GM12878 (cell line): ENCODE measurements around the gene MRNIP. TPM values are rescaled to one million over a fixed set of nuclear protein-coding genes. Genes with fewer than 3 reads are reported as not detected.

Experiments used
- ATAC-seq: fragments of 200-7000 bp; cut with Tn5 transposase; 3 replicates; pipeline ENCODE4 v1.9.1; 2020; ENCODE audit warnings: mild to moderate bottlenecking, moderate library complexity
- BruUV-seq: library from RNA; stranded (reverse); fragments of 400-500 nt; replicated peaks from 2 replicates; lab custom pipeline; 2021; lab: Mats Ljungman, UMichigan
- CTCF ChIA-PET: fragments of 300-600 bp; sonication (Branson Sonifier 250); formaldehyde crosslinking; extraction: SDS; loops from one replicate; lab custom pipeline; 2021; ENCODE audit warnings: inconsistent platforms; lab: Yijun Ruan, JAX
- POLR2A ChIA-PET: fragments of 350-600 bp; formaldehyde crosslinking; extraction: SDS; loops from one replicate; lab custom pipeline; 2021; ENCODE audit warnings: inconsistent platforms; lab: Charles Lee
- RAD21 ChIA-PET: fragments of 300-600 bp; sonication (Branson Sonifier 250); formaldehyde crosslinking; loops from one replicate; lab custom pipeline; 2023; ENCODE audit warnings: antibody characterized with exemption; ENCODE audit not compliant: unreplicated experiment; lab: Charles Lee
- SMC1A ChIA-PET: fragments of 300-600 bp; sonication (Branson Sonifier 250); formaldehyde crosslinking; loops from one replicate; lab custom pipeline; 2023; ENCODE audit not compliant: unreplicated experiment, uncharacterized antibody; lab: Charles Lee
- DNase-seq: peaks from one replicate; pipeline ENCODE4 v3.0.0-alpha.2; 2011; ENCODE audit warnings: low read depth, low spot score
- FAIRE-seq: peaks from 3 replicates; lab custom pipeline; 2011; peaks lifted over from hg19 to GRCh38; lab: Jason Lieb, UNC
- H2AFZ ChIP-seq: 2 replicates; pipeline ENCODE4 v1.6.0; 2011; ENCODE audit warnings: low read depth, low read length, control low read depth; ENCODE audit not compliant: control insufficient read depth
- H3K27ac ChIP-seq: 2 replicates; pipeline ENCODE4 v1.5.1; 2011; ENCODE audit warnings: control low read depth; ENCODE audit not compliant: control insufficient read depth, insufficient read depth
- H3K27me3 ChIP-seq, 2 experiments: replicated peaks in 1 of 2; 2 replicates each; pipeline versions ENCODE4 v1.6.0 to v1.6.1; 2011; ENCODE audit warnings: low read length in 1 of 2; ENCODE audit not compliant: control insufficient read depth in 2 of 2, insufficient read depth in 2 of 2
- H3K36me3 ChIP-seq, 2 experiments: 2 replicates each; pipeline ENCODE4 v1.5.1; 2011; ENCODE audit warnings: low read length in 1 of 2; ENCODE audit not compliant: control insufficient read depth in 2 of 2, insufficient read depth in 2 of 2
- H3K4me1 ChIP-seq: 2 replicates; pipeline ENCODE4 v1.6.1; 2011; ENCODE audit warnings: mild to moderate bottlenecking, low read length, moderate library complexity, mixed read lengths; ENCODE audit not compliant: control insufficient read depth, insufficient read depth
- H3K4me2 ChIP-seq: 2 replicates; pipeline ENCODE4 v1.6.0; 2011; ENCODE audit warnings: control low read depth; ENCODE audit not compliant: control insufficient read depth, insufficient read depth
- H3K4me3 ChIP-seq: fragments of 200-600 bp; sonication (generic); 2 replicates; pipeline ENCODE4 v1.5.1; 2016
- H3K79me2 ChIP-seq: 2 replicates; pipeline ENCODE4 v1.6.0; 2011; ENCODE audit warnings: low read length; ENCODE audit not compliant: control insufficient read depth, insufficient read depth
- H3K9ac ChIP-seq: 2 replicates; pipeline ENCODE4 v1.8.0; 2011; ENCODE audit warnings: low read length, control low read depth, mixed read lengths; ENCODE audit not compliant: control insufficient read depth, insufficient read depth
- H3K9me3 ChIP-seq: replicated peaks from 3 replicates; pipeline ENCODE4 v1.5.1; 2011; ENCODE audit warnings: mild to moderate bottlenecking, low read length; ENCODE audit not compliant: control insufficient read depth, insufficient read depth
- H4K20me1 ChIP-seq: 2 replicates; pipeline ENCODE4 v1.6.0; 2011; ENCODE audit not compliant: control insufficient read depth, insufficient read depth
- CHD1 ChIP-seq: IDR thresholded peaks from 2 replicates; pipeline ENCODE4 v1.6.1; 2012; ENCODE audit warnings: low read depth, low read length, improper control_type of control experiment
- GATAD2B ChIP-seq: fragments of 450-650 bp; conservative IDR thresholded peaks from 2 replicates; pipeline ENCODE4 v1.6.1; 2017; ENCODE audit warnings: low read depth, mild to moderate bottlenecking, moderate library complexity
- IKZF1 ChIP-seq: fragments of 450-650 bp; conservative IDR thresholded peaks from 2 replicates; pipeline ENCODE4 v1.6.1; 2017; ENCODE audit warnings: antibody characterized with exemption, mild to moderate bottlenecking
- JUND ChIP-seq: IDR thresholded peaks from 2 replicates; pipeline ENCODE4 v1.6.1; 2012; ENCODE audit warnings: low read depth, mild to moderate bottlenecking, low read length, improper control_type of control experiment, moderate library complexity
- NR2C1 ChIP-seq: fragments of 450-650 bp; IDR thresholded peaks from 2 replicates; pipeline ENCODE4 v1.6.1; 2017; ENCODE audit warnings: antibody characterized with exemption, mild to moderate bottlenecking, moderate library complexity
- NR2C2 ChIP-seq: IDR thresholded peaks from 2 replicates; pipeline ENCODE4 v1.6.1; 2011; ENCODE audit warnings: borderline replicate concordance, low read depth; ENCODE audit not compliant: control insufficient read depth, insufficient read length
- PAX5 ChIP-seq: IDR thresholded peaks from 2 replicates; pipeline ENCODE4 v1.6.1; 2011; ENCODE audit warnings: low read depth, low read length, borderline replicate concordance
- SREBF2 ChIP-seq: IDR thresholded peaks from 2 replicates; pipeline ENCODE4 v1.6.1; 2012; ENCODE audit warnings: mild to moderate bottlenecking, low read length
- SUZ12 ChIP-seq: fragments of 200-600 bp; sonication (generic); IDR thresholded peaks from one replicate; pipeline ENCODE4 v1.6.1; 2018; ENCODE audit warnings: antibody characterized with exemption, mild to moderate bottlenecking; ENCODE audit not compliant: unreplicated experiment
- TBL1XR1 ChIP-seq: IDR thresholded peaks from 2 replicates; pipeline ENCODE4 v1.6.1; 2012; ENCODE audit warnings: low read depth, low read length, improper control_type of control experiment
- WRNIP1 ChIP-seq: IDR thresholded peaks from 2 replicates; pipeline ENCODE4 v1.6.1; 2011; ENCODE audit warnings: low read depth, low read length, improper control_type of control experiment, borderline replicate concordance
- WGBS: methylation state at CpG from one replicate; pipeline ENCODE4 v1.1.6; 2016; ENCODE audit warnings: low lambda C conversion rate; ENCODE audit not compliant: insufficient replicate concordance, insufficient coverage; ENCODE audit errors: missing lambda C conversion rate; 5-methylcytosine and 5-hydroxymethylcytosine counted together
- in situ Hi-C: fragments of 300-500 bp; cut with MboI; formaldehyde crosslinking; loops from 9 replicates; pipeline ENCODE4 v1.14.3; 2018; ENCODE audit warnings: mixed read lengths
- intact Hi-C: fragments of 100-400 bp; cut with micrococcal nuclease; formaldehyde crosslinking; loops from one replicate; pipeline ENCODE4 v1.14.2; 2022; ENCODE audit not compliant: unreplicated experiment
- polyA plus RNA-seq, 11 experiments: library from polyadenylated mRNA; depleted of rRNA in 4 of 11; unstranded in 6 of 11; stranded (reverse) in 5 of 11; fragments of >200 nt; fragmentation: Nextera tagmentation in 4 of 11; fragmentation: Illumina TruSeq in 1 of 11; extraction: Ambion mirVana in 4 of 11; extraction: Trizol in 1 of 11; gene quantifications; 1 replicate in 1 of 11; 2 replicates in 10 of 11; pipeline versions ENCODE4 v1.2.1 to v1.2.3, GENCODE V29; 2011 to 2016; ENCODE audit warnings: inconsistent platforms in 2 of 11, missing spikeins in 2 of 11, low read depth in 1 of 11
- total RNA-seq, 4 experiments: library from RNA; depleted of rRNA in 3 of 4; stranded (reverse); fragments of >200 nt in 3 of 4; fragmentation: Illumina TruSeq in 1 of 4; extraction: Trizol in 1 of 4; gene quantifications; 2 replicates each; pipeline versions ENCODE4 v1.2.1 to v1.2.3, GENCODE V29; 2013 to 2021
- TF ChIP-seq, protein P1 (sequence below): fragments of 450-650 bp; IDR thresholded peaks from 2 replicates; pipeline ENCODE4 v1.6.1; 2018; ENCODE audit warnings: borderline replicate concordance, mild to moderate bottlenecking; ENCODE audit not compliant: partially characterized antibody
- TF ChIP-seq, protein P2 (sequence below), 3 experiments: IDR thresholded peaks in 2 of 3; conservative IDR thresholded peaks in 1 of 3; 2 replicates each; pipeline ENCODE4 v1.5.1; 2011; ENCODE audit warnings: low read depth in 3 of 3, low read length in 3 of 3, mild to moderate bottlenecking in 3 of 3, control low read depth in 2 of 3, moderate library complexity in 2 of 3, inconsistent platforms in 1 of 3, mixed read lengths in 1 of 3; ENCODE audit not compliant: control insufficient read depth in 2 of 3, insufficient read depth in 1 of 3; ENCODE audit errors: extremely low read depth in 1 of 3

MRNIP gene
- total and polyA plus RNA-seq, 10 of the 15 experiments (the other 5 are each of a cell fraction or from before 2014, with no cell fraction given) = 2.4 to 30.4 (median 13.1) TPM

DNA sequence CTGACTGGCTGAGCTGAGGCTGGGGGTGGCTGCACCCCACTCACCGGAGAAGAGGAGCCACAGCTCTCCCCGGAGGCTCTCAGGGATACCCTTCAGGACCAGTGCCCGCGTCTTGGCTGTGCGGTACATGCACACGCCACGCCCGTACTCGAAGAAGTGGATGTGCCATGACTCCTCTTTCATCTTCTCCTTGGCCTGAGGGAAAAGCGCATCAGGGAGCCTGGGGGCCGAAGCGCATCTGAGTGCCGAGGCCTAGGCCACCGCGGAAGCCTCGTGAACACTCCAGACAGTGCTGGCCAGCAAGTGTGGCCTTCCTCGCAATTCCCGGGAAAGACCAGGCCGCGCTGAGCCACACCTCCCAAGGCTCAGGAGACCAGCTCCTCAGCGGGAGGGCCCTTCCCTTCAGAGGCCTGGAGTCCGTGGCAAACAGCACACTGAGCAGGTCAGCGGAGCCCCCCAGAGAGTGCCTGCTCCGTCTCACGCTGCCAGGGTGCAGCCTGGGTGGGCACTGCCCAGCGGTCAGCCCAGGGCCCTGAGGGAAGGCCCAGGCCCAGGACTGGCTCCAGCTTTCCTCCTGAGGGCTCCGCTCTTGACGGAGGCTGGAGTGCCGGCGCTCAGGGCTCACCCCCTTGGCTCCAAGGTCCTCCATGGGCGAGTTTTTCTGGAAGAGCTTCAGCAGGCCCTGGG is 20.5 kb upstream of the MRNIP start:
- H3K36me3 ChIP-seq = peaks cover 11 to 12% of the 10 kb centered on the region in 2 experiments
- H3K79me2 ChIP-seq = no peaks in the 10 kb centered on the region

More for the DNA sequence above, 20.5 kb upstream of the MRNIP start:
- no peaks in the 10 kb centered on the region for H4K20me1 ChIP-seq
- H3K4me2 ChIP-seq = no peak overlapping the region
- in situ Hi-C loops = no loop called here
- no peaks in the 10 kb centered on the region for H3K4me1 ChIP-seq
- H3K27me3 ChIP-seq = no peaks in the 10 kb centered on the region
- 98% methylated on average over 28 of the region's 31 CpGs for WGBS
- peaks cover 11% of the 10 kb centered on the region for H3K9me3 ChIP-seq
- TF ChIP-seq JUND = no peak
- TF ChIP-seq IKZF1 = no peak
- no peak for TF ChIP-seq TBL1XR1
- no peak for TF ChIP-seq SUZ12
- TF ChIP-seq CHD1 = no peak
- no peak for TF ChIP-seq GATAD2B
- no peak for TF ChIP-seq WRNIP1
- TF ChIP-seq, protein P1, sequence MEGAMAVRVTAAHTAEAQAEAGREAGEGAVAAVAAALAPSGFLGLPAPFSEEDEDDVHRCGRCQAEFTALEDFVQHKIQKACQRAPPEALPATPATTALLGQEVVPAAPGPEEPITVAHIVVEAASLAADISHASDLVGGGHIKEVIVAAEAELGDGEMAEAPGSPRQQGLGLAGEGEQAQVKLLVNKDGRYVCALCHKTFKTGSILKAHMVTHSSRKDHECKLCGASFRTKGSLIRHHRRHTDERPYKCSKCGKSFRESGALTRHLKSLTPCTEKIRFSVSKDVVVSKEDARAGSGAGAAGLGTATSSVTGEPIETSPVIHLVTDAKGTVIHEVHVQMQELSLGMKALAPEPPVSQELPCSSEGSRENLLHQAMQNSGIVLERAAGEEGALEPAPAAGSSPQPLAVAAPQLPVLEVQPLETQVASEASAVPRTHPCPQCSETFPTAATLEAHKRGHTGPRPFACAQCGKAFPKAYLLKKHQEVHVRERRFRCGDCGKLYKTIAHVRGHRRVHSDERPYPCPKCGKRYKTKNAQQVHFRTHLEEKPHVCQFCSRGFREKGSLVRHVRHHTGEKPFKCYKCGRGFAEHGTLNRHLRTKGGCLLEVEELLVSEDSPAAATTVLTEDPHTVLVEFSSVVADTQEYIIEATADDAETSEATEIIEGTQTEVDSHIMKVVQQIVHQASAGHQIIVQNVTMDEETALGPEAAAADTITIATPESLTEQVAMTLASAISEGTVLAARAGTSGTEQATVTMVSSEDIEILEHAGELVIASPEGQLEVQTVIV = no peak
- no peak for TF ChIP-seq NR2C1
- no peak for TF ChIP-seq SREBF2
- no peak for TF ChIP-seq NR2C2
- no peak for TF ChIP-seq PAX5
- TF ChIP-seq, protein P2, sequence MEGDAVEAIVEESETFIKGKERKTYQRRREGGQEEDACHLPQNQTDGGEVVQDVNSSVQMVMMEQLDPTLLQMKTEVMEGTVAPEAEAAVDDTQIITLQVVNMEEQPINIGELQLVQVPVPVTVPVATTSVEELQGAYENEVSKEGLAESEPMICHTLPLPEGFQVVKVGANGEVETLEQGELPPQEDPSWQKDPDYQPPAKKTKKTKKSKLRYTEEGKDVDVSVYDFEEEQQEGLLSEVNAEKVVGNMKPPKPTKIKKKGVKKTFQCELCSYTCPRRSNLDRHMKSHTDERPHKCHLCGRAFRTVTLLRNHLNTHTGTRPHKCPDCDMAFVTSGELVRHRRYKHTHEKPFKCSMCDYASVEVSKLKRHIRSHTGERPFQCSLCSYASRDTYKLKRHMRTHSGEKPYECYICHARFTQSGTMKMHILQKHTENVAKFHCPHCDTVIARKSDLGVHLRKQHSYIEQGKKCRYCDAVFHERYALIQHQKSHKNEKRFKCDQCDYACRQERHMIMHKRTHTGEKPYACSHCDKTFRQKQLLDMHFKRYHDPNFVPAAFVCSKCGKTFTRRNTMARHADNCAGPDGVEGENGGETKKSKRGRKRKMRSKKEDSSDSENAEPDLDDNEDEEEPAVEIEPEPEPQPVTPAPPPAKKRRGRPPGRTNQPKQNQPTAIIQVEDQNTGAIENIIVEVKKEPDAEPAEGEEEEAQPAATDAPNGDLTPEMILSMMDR (IDR thresholded peaks at IDR 0.05 in 2 of 3, conservative IDR thresholded peaks at IDR 0.05 in 1 of 3; ENCODE audit: control insufficient read depth in 2 of 3, extremely low read depth in 1 of 3, insufficient read depth in 1 of 3, low read depth in 3 of 3, low read length in 3 of 3) = no peak
- ChIA-PET POLR2A (interaction anchor here (0.5 kb wide), 1 partner anchor 83 kb away, joined by 3 read pairs; no protein-coding TSS in a partner anchor), CTCF (interaction anchor here (1.0 kb wide), 1 partner anchor 143 kb away, joined by 3 read pairs; no protein-coding TSS in a partner anchor), SMC1A (interaction anchor here (0.6 kb wide), 1 partner anchor 9 kb away, joined by 3 read pairs; no protein-coding TSS in a partner anchor), RAD21 (no interaction called here)
- no peak overlapping the region for H3K9ac ChIP-seq
- intact Hi-C loops = no loop called here
- no peak overlapping the region for H2AFZ ChIP-seq
- DNase-seq (no peak), FAIRE-seq (no peak), ATAC-seq (no peak)
- no TSS peak for BruUV-seq
- H3K4me3 ChIP-seq = no peak overlapping the region
- no peak overlapping the region for H3K27ac ChIP-seq
